GM04504 (cell line): ENCODE data around the gene NUMA1.

Source experiments
- DNase-seq: peaks from one replicate; pipeline ENCODE4 v3.0.0-alpha.2; 2012; ENCODE audit warnings: low read depth

NUMA1 gene

DNA sequence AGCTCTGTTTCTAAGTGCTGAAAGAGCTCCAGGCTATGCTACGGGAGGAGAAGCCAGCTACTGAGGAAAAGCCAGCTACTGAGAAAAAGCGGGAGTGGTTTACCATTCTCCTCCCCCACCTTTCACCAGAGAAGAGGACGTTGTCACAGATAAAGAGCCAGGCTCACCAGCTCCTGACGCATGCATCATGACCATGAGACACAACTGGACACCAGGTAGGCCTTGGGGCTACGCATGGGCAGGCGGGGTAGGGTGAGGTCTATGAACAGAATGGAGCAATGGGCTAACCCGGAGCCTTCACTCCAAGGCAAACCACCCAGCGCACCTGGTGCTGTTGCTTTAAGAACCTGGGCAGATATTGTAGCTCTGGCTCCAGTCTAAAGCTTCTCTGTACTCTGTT lies 80.5 kb downstream of the NUMA1 start:
- DNase-seq: no peak

DNA sequence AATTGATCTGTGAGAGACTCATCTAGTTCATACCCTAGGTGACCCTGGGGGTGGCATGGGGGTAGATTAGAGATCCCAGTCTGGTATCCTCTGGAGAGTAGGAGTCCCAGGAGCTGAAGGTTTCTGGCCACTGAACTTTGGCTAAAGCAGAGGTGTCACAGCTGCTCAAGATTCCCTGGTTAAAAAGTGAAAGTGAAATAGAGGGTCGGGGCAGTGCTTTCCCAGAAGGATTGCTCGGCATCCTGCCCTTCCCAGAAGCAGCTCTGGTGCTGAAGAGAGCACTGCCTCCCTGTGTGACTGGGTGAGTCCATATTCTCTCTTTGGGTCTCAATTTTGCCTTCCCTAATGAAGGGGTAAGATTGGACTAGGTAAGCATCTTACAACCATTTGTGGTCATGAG lies 81.0 kb downstream of the NUMA1 start:
- DNase-seq: no peak

DNA sequence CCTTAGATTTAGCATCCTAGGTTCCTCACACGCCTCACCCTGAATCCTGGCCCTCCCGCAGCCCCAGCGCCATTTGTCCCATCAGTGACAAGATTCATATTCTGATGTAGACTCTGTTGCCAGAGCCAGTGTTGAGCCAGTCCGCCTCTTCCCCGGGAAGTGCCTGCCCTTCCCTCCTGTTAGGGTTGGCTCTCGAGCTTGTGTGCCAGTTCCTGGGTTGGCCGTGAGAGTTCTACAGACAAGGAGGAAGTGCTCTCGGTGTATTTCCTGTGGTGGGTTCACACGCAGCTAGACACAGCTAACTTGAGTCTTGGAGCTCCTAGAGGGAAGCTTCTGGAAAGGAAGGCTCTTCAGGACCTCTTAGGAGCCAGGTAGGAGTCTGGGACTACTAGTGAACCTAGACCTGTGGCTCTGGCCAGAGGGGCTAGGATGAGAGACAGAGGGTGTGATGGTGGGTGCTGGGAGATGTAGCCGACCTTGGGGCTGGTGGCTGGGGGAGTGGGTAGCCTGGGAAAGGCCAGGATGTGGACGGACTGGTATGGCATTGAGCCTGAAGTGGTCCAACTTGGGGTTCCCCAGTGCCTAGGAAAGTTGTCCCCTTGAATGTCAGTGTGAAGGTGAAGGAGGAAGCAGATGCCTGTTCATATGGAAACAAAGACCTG lies 81.6 kb downstream of the NUMA1 start, which contains the start of gene IL18BP:
Gene IL18BP, plus strand, starts transcription at position 261 of the 662 bp plus-strand sequence. CDS start 1,076 bp downstream, outside the sequence.
- DNase-seq: no peak

- no peak for DNase-seq
Measured at GRCh38 chr11:71998061-71998460, 82.3 kb downstream of the NUMA1 start.

DNA sequence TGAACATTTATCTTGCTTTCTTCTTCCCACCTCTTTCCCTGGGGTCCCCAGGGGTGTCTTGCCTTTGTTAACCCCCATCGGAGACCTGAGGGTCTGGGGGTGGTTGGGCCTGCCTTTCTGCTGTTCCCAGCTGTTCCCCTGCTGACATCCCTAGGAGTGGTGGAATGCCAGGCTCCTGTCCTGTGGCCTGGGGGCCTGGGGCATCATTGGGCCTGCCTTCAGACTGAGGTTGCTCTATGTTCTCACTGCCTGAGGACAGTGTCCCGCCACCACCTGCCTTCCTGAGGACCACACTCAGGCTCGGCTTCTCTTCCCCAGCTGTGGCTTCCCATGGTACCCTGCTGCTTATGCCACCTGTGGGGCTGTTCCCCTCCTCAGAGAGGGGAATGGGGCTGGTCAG lies 82.7 kb downstream of the NUMA1 start:
- DNase-seq: no peak

- DNase-seq: no peak
Measured at GRCh38 chr11:71996946-71997345, 83.4 kb downstream of the NUMA1 start.

DNA sequence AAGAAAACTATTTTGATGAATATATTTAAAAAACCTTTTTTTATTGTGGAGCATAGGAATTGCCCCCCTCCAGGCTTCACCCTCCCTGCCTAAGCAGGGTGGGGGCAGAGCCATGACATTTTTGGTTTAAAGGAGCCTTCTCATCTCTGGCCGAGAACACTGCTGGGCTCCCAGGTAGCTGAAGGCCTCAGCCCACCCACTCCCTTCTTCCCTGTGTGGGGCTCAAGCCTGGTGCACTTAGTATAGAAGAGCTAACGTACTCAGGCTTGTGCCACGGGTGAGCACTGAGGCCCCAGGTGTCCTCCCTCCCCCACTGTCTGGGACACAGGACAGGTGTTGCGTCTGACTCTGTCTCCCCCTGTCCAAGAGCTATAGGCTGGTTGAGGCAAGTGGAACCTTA lies 83.8 kb downstream of the NUMA1 start:
- DNase-seq: no peak

GRCh38 chr11:71995726-71996291 lies 84.5 kb downstream of the NUMA1 start:
- no peak for DNase-seq

GRCh38 chr11:71994786-71995185 lies 85.6 kb downstream of the NUMA1 start:
- DNase-seq: no peak

DNA sequence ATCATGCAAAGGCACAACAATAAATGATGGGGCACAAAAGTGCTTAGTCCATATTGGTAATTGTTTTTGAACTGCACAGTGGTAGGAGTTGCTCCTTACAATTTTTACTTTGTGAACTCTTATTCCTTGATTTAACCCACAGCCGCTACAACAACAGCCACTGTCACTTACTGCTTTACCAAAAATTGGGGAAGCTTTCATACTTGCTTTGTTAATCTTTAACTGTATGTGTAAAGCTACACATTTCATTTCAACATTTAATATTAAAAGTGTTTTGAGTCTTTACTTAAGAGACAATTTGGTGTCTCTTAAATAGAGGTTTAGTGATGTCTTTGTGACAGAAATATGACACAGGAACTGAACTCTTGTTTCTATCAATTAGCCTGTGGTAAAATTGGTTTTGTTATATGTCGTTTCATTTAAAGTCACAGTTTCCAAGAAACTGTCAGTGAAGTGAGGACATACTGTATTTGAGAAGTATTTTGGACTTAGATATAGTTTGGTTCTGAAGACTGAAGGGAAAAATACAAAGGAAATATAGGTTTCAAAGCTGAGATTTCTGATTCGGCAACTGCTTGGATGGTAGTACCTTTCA lies 88.1 kb downstream of the NUMA1 start:
- no peak for DNase-seq

GRCh38 chr11:71991494-71991893 lies 88.8 kb downstream of the NUMA1 start:
- no peak for DNase-seq

- DNase-seq: no peak
Measured at GRCh38 chr11:71990701-71991100, 89.6 kb downstream of the NUMA1 start.

GRCh38 chr11:71988050-71988449 lies 92.3 kb downstream of the NUMA1 start:
- peak; percentile 83 for DNase-seq

DNA sequence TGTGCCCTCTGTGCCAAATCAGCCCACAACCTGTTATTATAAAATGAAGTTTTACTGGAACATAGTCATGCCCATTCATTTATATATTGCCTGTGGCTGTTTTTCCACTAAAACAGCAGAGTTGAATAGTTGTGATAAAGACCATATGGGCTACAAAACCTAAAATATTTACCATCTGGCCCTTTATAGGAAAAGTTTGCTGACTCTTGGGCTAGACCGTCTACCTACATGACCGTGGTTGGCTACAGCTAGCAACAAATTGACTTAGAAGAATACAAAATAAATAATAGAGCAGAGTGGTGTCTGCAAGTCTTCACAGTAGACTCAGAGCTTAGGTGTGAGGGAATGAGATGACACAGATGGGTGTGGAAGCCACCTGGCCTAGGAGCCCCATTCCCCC lies 92.8 kb downstream of the NUMA1 start:
- no peak for DNase-seq

DNA sequence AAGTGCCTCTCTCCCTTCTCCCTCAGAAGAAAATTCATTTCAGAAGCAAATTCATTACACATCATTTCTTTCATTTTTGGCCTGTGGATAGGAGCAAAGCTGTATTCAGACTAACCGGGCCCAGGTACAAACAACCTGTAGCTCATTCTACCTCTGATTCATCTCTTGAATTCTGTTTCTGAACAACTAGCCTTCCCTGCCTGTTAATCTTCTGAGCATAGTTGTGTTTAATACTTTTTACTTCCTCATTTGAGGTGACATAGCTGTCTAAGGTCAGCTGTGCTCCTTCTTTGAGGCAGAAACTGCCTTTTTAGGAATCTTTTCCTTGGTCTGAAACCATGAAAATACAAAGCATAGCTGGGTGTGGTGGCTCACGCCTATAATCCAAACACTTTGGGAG lies 94.2 kb downstream of the NUMA1 start:
- no peak for DNase-seq

DNA sequence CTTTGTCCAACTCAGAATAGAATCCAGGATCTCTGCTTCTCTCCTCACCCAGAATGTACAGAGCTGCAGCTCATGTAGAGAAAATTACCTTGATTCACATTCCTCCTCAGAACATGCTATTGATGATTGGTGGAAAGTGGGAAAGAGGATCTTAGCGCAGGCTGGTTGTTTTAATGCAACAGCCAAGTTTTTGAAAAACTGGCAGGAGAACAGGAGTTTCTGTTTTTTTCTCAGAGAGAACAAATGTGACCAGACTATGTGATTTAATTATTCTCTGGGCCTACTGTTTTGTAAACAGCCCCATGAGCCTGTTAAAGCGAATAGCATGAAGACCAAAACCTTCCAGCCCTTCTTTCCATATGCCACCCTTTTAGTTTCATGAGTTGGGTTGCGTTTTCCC lies 100.7 kb downstream of the NUMA1 start:
- no peak for DNase-seq

GRCh38 chr11:71979094-71979493 lies 101.2 kb downstream of the NUMA1 start:
- no peak for DNase-seq

GRCh38 chr11:71977743-71978418 lies 102.5 kb downstream of the NUMA1 start:
- no peak for DNase-seq

- no peak for DNase-seq
Measured at GRCh38 chr11:71977090-71977489, 103.3 kb downstream of the NUMA1 start.

GRCh38 chr11:71976551-71976950 lies 103.8 kb downstream of the NUMA1 start:
- DNase-seq: no peak

GRCh38 chr11:71971680-71972079 lies 108.7 kb downstream of the NUMA1 start:
- DNase-seq: no peak

DNA sequence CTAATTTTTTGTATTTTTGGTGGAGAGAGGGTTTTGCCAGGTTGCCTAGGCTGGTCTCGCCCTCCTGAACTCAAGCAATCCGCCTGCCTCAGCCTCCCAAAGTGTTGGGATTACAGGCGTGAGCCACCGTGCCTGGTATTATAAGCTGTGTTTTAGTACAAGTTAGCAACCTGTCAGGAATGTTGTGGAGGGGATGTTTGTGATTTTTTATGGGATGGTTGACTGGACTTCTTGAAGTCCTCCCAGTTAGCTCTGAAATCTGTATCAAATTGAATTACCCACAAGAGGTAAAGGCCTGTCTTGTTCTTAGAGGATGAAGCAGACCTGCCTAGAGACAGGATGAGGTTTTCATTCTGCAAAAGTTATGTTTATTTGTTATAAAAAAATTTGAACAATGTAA lies 115.7 kb downstream of the NUMA1 start:
- no peak for DNase-seq

DNA sequence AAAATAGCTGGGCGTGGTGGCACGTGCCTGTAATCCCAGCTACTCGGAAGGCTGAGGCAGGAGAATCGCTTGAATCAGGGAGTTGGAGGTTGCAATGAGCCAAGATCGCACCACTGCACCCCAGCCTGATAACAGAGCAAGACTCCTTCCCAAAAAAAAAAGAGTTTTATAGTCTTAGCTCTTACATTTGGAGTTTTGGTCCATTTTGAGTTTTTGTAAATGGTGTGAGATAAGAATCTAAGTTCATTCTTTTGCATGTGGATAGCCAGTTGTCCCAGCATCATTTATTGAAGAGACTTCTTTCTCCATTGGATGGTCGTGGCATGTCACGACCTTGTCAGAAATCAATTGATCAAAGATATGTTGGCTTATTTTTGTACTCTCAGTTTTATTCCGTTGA lies 116.9 kb downstream of the NUMA1 start:
- DNase-seq: no peak
